HG03460 (cell line): Measurements from ENCODE around the gene CTTNBP2.

ENCODE experiments used
- ATAC-seq: cut with Tn5 transposase; IDR thresholded peaks from one replicate; pipeline ENCODE4 v1.9.1; 2021; ENCODE audit not compliant: unreplicated experiment

The CTTNBP2 gene

DNA sequence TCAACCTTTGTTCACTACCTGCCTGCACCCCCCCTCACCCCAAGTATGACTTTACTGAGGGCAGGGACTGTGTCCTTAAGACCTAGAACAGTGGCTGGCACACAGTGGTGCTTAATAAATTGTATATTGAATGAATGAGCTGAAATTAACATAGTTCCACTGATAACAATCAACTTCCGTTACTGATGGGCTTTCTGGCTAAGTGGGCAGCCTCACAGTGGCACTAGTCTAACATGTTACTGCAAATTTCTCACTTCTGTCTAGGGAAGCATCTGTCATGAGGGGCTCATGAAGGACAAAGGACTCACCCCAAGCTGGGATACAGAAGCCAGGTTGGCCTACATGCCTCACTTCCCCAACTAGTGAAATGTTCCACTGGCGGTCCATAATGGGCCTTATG lies 79.3 kb downstream of the CTTNBP2 start:
- ATAC-seq = no peak

DNA sequence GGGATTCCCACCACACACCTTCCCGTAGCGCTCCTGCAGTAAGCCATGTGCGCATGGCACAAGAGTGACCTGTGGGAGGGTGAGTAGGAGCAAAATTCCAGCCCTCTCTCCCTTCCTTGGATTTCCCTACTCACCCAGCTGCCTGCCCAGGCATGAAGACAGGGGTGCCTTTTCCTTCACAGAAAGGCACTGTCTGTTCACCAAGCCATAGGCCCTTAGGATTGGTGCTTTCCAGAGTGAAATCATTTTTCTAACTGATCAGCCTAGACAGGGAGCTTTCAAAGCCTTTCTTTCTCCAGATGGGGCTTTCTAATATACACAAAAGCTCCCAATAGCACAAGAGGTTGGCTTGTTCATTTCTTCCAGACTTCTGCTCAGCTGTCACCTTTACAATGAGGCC lies 79.7 kb downstream of the CTTNBP2 start:
- no peak for ATAC-seq

GRCh38 chr7:117791877-117792780 lies 81.1 kb downstream of the CTTNBP2 start:
- peak; percentile 72 for ATAC-seq

- ATAC-seq = no peak
Observed at GRCh38 chr7:117790731-117791130, 82.5 kb downstream of the CTTNBP2 start.

GRCh38 chr7:117790251-117790650 lies 83.0 kb downstream of the CTTNBP2 start:
- ATAC-seq = no peak

GRCh38 chr7:117785431-117785830 lies 87.8 kb downstream of the CTTNBP2 start:
- ATAC-seq = no peak

GRCh38 chr7:117784315-117784714 lies 88.9 kb downstream of the CTTNBP2 start:
- ATAC-seq = no peak

GRCh38 chr7:117782761-117783160 lies 90.5 kb downstream of the CTTNBP2 start:
- ATAC-seq = no peak

DNA sequence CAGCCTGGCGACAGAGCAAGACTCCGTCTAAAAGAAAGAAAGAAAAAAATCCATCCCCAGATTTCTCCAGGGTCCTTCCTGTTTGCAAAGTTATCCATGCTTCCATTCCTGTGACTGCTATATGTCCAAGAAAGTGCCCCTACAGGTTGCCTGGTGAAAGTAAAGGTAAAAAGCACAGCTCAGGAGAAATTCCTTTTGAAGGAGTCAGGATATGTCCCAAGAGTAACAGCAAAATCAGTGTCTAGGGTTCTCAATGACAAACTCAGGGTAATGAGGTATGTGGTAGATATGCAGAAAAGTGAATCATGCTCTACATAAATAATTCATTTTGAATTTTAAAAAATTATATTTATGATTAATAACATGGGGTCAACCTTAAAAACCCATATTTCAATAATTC lies 91.5 kb downstream of the CTTNBP2 start:
- no peak for ATAC-seq

DNA sequence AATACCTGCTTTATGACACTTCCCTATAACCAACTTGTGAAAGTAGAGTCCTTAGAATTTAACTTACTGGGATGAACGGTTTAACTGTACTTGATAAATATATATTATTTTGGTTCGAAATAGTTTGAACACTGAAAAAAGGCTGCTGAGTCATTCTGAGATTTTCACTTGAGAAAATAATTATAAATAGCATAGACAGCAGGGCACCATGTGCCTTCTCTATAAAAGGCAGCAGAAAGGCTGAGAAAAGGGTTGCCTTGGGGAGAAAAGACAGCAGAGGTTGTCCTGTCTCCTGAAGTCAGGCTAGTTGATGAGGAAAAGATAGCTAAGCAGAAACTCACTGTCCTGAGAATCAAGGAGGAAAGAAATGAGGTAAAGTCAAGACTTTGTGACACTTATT lies 92.4 kb downstream of the CTTNBP2 start:
- peak; percentile 87 for ATAC-seq

DNA sequence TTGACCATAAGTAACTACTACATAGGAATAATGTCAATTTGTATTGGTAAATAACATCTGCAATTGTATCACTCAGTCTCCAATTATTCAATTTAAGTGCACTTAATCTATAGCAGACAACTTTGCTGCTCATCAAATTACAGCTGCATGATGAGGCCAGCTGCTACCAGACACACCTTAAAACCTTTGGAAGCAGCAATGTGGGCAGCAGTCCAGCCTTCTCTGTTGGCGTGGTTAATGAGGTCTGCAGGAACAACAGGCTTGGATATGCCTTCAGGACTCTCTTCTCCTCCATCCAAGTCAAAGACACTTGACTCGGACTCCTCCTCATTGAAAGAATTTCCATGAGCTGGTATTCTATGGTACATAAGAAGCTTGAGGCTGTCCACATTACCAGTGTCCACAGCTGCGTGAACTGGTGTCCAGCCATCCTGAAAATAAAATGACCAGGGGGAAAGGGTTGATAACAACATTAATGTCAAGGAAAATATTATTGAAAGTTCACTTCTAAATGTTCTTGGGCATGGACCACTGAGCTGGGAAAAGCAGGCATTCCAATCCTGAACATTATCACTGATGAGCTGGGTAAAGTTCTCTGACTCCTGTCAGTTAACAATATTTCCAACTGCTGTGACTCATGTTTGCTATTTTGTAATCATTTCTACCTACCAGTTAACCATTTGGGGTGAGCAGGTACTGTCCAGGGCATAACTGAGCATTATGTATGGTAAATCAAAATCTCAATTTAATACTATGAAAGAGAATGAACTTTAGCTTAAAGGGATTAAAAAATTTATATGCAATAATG lies 95.7 kb downstream of the CTTNBP2 start:
- ATAC-seq = no peak

GRCh38 chr7:117776224-117776623 lies 97.0 kb downstream of the CTTNBP2 start:
- ATAC-seq = no peak

DNA sequence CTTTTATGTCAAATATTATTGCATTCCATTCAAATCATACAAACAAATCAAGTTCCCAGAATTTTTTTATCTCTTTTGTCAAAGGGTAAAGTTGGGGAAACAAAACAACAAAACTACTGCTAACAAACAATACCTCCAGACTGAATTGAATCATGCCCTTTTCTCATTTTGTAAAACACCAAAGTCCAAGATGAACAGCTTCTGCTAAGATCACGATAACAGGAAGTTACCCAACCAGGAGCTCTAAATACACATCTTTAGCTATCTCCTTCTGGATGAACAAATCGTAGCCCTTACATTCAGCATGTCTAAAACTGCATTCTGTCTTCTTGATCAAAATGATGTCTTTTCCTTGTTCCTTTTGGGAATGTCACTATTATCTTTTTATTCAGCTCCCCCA lies 97.4 kb downstream of the CTTNBP2 start:
- no peak for ATAC-seq

- no peak for ATAC-seq
Observed at GRCh38 chr7:117774943-117775342, 98.3 kb downstream of the CTTNBP2 start.

DNA sequence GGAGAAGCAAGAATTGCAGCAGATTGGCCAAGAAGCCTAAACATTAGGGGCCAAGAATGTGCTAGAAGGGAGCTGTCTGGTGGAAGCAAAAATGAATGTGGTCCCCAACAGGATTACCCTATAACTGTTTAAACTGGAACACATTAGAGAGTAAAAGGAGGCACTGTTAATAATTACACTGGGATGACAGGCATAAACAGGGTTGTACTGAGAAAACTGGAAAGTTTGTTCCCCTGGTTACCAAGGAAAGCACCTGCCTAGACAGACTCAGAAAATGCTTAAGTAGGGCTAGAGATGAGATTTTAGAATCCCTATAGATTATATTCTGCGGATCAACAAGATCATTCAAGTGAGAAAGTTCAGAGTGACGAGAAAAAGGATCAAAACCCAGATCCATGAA lies 100.8 kb downstream of the CTTNBP2 start:
- no peak for ATAC-seq

DNA sequence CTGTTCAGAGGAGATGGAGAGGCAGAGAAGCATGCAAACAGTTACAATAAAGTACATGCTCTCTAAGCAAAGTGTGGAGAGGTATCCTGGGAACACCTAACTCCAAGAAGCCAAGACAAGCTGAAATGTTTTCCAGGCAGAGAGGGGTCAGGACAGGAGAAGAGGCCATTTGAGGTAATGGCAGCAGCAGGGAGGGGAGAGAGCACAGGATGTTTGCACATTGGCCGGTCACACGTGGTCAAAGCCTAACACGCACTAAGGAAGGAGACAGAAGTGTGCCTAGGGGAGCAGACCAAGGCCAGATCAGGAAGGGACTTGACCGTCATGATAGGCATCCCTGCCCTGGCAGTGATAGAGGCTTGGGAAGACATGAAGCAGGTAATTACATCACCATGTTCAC lies 101.5 kb downstream of the CTTNBP2 start:
- no peak for ATAC-seq

- no peak for ATAC-seq
Observed at GRCh38 chr7:117769085-117769484, 104.2 kb downstream of the CTTNBP2 start.

- no peak for ATAC-seq
Observed at GRCh38 chr7:117767951-117768350, 105.3 kb downstream of the CTTNBP2 start.

GRCh38 chr7:117766913-117767312 lies 106.3 kb downstream of the CTTNBP2 start:
- ATAC-seq = no peak

DNA sequence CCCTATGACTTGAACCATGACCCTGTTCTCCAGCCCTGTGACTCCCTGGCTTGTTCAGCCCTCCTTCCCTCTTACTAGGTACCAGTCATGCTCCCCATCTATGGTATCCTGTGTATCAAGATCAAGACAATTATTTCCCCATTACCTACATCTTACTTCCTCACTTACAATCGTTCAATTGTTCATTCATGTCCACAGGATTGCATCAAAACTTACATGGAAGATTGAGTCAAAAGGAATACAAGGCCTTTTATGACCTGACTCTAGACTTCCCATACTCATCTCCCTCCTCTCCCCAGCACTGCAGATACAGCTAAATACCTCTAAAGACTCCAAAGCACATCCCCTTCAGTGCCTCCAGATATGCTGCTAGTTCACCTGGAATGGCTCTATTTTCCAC lies 109.2 kb downstream of the CTTNBP2 start:
- no peak for ATAC-seq

GRCh38 chr7:117762055-117762454 lies 111.2 kb downstream of the CTTNBP2 start:
- no peak for ATAC-seq
